PC-3 (cell line): ENCODE measurements around the gene ABLIM1. TPM values are rescaled to one million over a fixed set of nuclear protein-coding genes. Genes with fewer than 3 reads are reported as not detected.

Source experiments
- ATAC-seq: fragments of 200-7000 bp; cut with Tn5 transposase; 2 replicates; pipeline ENCODE4 v1.9.1; 2020; ENCODE audit warnings: mild to moderate bottlenecking, moderate library complexity
- BruUV-seq: library from RNA; stranded (reverse); fragments of 400-500 nt; replicated peaks from 2 replicates; lab custom pipeline; 2021; lab: Mats Ljungman, UMichigan
- CTCF ChIA-PET: fragments of 300-600 bp; sonication (Branson Sonifier 250); formaldehyde crosslinking; loops from one replicate; lab custom pipeline; 2022; ENCODE audit warnings: antibody characterized with exemption; lab: Charles Lee
- POLR2A ChIA-PET: fragments of 300-600 bp; sonication (Branson Sonifier 250); formaldehyde crosslinking; loops from one replicate; lab custom pipeline; 2022; ENCODE audit warnings: antibody characterized with exemption; ENCODE audit not compliant: unreplicated experiment; lab: Charles Lee
- DNase-seq: peaks from one replicate; pipeline ENCODE4 v3.0.0-alpha.2; 2015
- H2AFZ ChIP-seq: fragments of 300-600 bp; sonication (generic); 2 replicates; pipeline ENCODE4 v1.6.0; 2016; ENCODE audit warnings: antibody characterized with exemption, low read length
- H3F3A ChIP-seq: fragments of 300-600 bp; sonication (generic); one replicate; pipeline ENCODE4 v1.6.0; 2017; ENCODE audit warnings: antibody characterized with exemption, low read length, control low read depth, mild to moderate bottlenecking; ENCODE audit not compliant: unreplicated experiment
- H3K27ac ChIP-seq: fragments of 300-600 bp; sonication (generic); 2 replicates; pipeline ENCODE4 v1.5.1; 2016; ENCODE audit warnings: mild to moderate bottlenecking, low read length
- H3K27me3 ChIP-seq: fragments of 300-600 bp; sonication (generic); 2 replicates; pipeline ENCODE4 v1.6.1; 2016; ENCODE audit warnings: low read length, mixed read lengths
- H3K36me3 ChIP-seq: fragments of 300-600 bp; sonication (generic); 2 replicates; pipeline ENCODE4 v1.6.1; 2016; ENCODE audit warnings: low read depth, mixed run types, low read length, mixed read lengths
- H3K4me1 ChIP-seq: fragments of 300-600 bp; sonication (generic); 2 replicates; pipeline ENCODE4 v1.5.1; 2016; ENCODE audit warnings: low read length; ENCODE audit not compliant: insufficient read depth
- H3K4me2 ChIP-seq: fragments of 300-600 bp; sonication (generic); 2 replicates; pipeline ENCODE4 v1.6.0; 2016; ENCODE audit warnings: low read length
- H3K4me3 ChIP-seq: fragments of 300-600 bp; sonication (generic); 2 replicates; pipeline ENCODE4 v1.5.1; 2016; ENCODE audit warnings: mild to moderate bottlenecking, low read length, mixed read lengths
- H3K79me2 ChIP-seq: fragments of 300-600 bp; sonication (generic); 2 replicates; pipeline ENCODE4 v1.6.1; 2017; ENCODE audit warnings: low read length, mixed read lengths
- H3K9ac ChIP-seq: fragments of 300-600 bp; sonication (generic); 2 replicates; pipeline ENCODE4 v1.6.0; 2016; ENCODE audit warnings: mild to moderate bottlenecking, low read length
- H3K9me2 ChIP-seq: fragments of 300-600 bp; sonication (generic); replicated peaks from 2 replicates; pipeline ENCODE4 v1.6.1; 2016; ENCODE audit warnings: mixed run types, low read length, mixed read lengths
- H3K9me3 ChIP-seq: fragments of 300-600 bp; sonication (generic); 2 replicates; pipeline ENCODE4 v1.6.1; 2016; ENCODE audit warnings: low read length, mixed read lengths
- H4K20me1 ChIP-seq: fragments of 300-600 bp; sonication (generic); 2 replicates; pipeline ENCODE4 v1.6.1; 2016; ENCODE audit warnings: low read length, mixed read lengths
- CTCF ChIP-seq: fragments of 300-600 bp; sonication (generic); conservative IDR thresholded peaks from 2 replicates; pipeline ENCODE4 v1.5.1; 2017; ENCODE audit warnings: antibody characterized with exemption, low read depth, mild to moderate bottlenecking, low read length
- EZH2 ChIP-seq: fragments of 300-600 bp; sonication (generic); IDR thresholded peaks from one replicate; pipeline ENCODE4 v1.6.1; 2017; ENCODE audit warnings: antibody characterized with exemption, mild to moderate bottlenecking, low read length; ENCODE audit not compliant: unreplicated experiment
- EZH2phosphoT487 ChIP-seq: fragments of 300-600 bp; sonication (generic); IDR thresholded peaks from 2 replicates; pipeline ENCODE4 v1.6.1; 2018; ENCODE audit warnings: mild to moderate bottlenecking, antibody characterized with exemption, low read length, borderline replicate concordance
- intact Hi-C: fragments of 100-400 bp; cut with micrococcal nuclease; formaldehyde crosslinking; loops from 2 replicates; pipeline ENCODE4 v1.9.0; 2023
- total RNA-seq: library from RNA; depleted of rRNA; stranded (reverse); fragments of >200 nt; gene quantifications from 2 replicates; pipeline ENCODE4 v1.2.3, GENCODE V29; 2014

The ABLIM1 gene
- total RNA-seq, 1 experiment from 2014 or later: 12.3 TPM

GRCh38 chr10:114547056-114547455, 111.0 kb downstream of the ABLIM1 start:
- Histone ChIP-seq H3K27ac (no peak overlapping the region), H3K27me3 (no peaks in the 10 kb centered on the region), H3K4me1 (peaks cover 18% of the 10 kb centered on the region), H4K20me1 (no peaks in the 10 kb centered on the region), H3F3A (no peaks in the 10 kb centered on the region), H2AFZ (no peak overlapping the region), H3K9ac (no peak overlapping the region), H3K9me3 (no peaks in the 10 kb centered on the region), H3K79me2 (no peaks in the 10 kb centered on the region), H3K9me2 (no peaks in the 10 kb centered on the region), H3K4me2 (no peak overlapping the region), H3K4me3 (no peak overlapping the region), H3K36me3 (no peaks in the 10 kb centered on the region)
- DNase-seq (no peak), ATAC-seq (no peak)
- intact Hi-C loops: no loop called here
- TF ChIP-seq EZH2 (no peak), CTCF (no peak), EZH2phosphoT487 (no peak)
- ChIA-PET POLR2A (interaction anchor here (0.9 kb wide), 1 partner anchor 162 kb away, joined by 4 read pairs; no protein-coding TSS in a partner anchor), CTCF (no interaction called here)
- no TSS peak for BruUV-seq

GRCh38 chr10:114545819-114546218, 112.3 kb downstream of the ABLIM1 start:
- Histone ChIP-seq H3K9me2 (no peaks in the 10 kb centered on the region), H3K4me2 (no peak overlapping the region), H3F3A (no peaks in the 10 kb centered on the region), H3K27ac (no peak overlapping the region), H3K9ac (no peak overlapping the region), H3K4me3 (no peak overlapping the region), H3K4me1 (peaks cover 29% of the 10 kb centered on the region), H3K79me2 (no peaks in the 10 kb centered on the region), H3K27me3 (no peaks in the 10 kb centered on the region), H4K20me1 (no peaks in the 10 kb centered on the region), H2AFZ (no peak overlapping the region), H3K36me3 (no peaks in the 10 kb centered on the region), H3K9me3 (no peaks in the 10 kb centered on the region)
- no TSS peak for BruUV-seq
- ChIA-PET POLR2A (no interaction called here), CTCF (no interaction called here)
- TF ChIP-seq CTCF (no peak), EZH2phosphoT487 (no peak)
- DNase-seq (no peak), ATAC-seq (no peak)
- intact Hi-C loops: loop anchor here (2.0 kb wide), 1 partner anchor 25 kb away; no protein-coding TSS in a partner anchor

GRCh38 chr10:114545071-114545470, 113.0 kb downstream of the ABLIM1 start:
- H3F3A ChIP-seq: no peaks in the 10 kb centered on the region
- H3K79me2 ChIP-seq: no peaks in the 10 kb centered on the region
- BruUV-seq: no TSS peak
- intact Hi-C loops: loop anchor here (2.0 kb wide), 1 partner anchor 24 kb away; no protein-coding TSS in a partner anchor
- H3K4me2 ChIP-seq: peak overlapping the region; percentile 63
- no peaks in the 10 kb centered on the region for H3K27me3 ChIP-seq
- H2AFZ ChIP-seq: peak overlapping the region; percentile 64; the same call in 1 of the 2 replicates
- H3K4me3 ChIP-seq: peak overlapping the region; percentile 30; the same call in 1 of the 2 replicates
- no peaks in the 10 kb centered on the region for H3K9me3 ChIP-seq
- ATAC-seq: peak; percentile 51
- peak; percentile 67 for DNase-seq
- POLR2A ChIA-PET: no interaction called here
- peak overlapping the region; percentile 85 for H3K27ac ChIP-seq
- TF ChIP-seq EZH2phosphoT487 (no peak), CTCF (no peak), EZH2 (no peak)
- CTCF ChIA-PET: no interaction called here
- H4K20me1 ChIP-seq: no peaks in the 10 kb centered on the region
- H3K4me1 ChIP-seq: peaks cover 31% of the 10 kb centered on the region
- H3K36me3 ChIP-seq: no peaks in the 10 kb centered on the region
- H3K9ac ChIP-seq: peak overlapping the region; percentile 61; the same call in 1 of the 2 replicates
- no peaks in the 10 kb centered on the region for H3K9me2 ChIP-seq
